ENCODE data around the gene FKBP1C. TPM values are rescaled to one million over a fixed set of nuclear protein-coding genes. Genes with fewer than 3 reads are reported as not detected.
"Not testable (repeated sequence)": the region's sequence is repeated elsewhere in the genome, so short reads cannot be mapped to it uniquely, and the experiment has no call there.

Gene FKBP1C
- total RNA-seq, 2 donors from 2014 or later, result 1.9 TPM; not detected in 1

DNA sequence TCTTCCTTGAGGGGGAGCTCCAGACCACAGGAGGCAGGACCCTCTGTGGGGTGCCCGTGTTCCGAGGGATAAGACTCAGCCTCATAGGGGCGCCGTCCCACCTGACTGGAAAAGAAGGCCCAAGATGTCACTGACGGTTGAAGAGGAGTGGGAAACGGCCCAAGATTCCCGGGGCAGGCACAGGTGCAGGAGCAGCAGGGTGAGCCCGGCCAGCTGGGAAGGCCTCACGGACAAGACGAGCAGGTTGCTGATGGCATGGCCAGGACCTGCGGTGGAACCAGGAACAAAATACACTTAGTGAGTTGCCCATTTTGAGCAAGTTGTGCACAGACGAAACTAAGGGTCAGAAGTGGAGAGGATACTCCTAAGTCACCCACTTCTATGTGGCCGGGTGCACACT, 18.8 kb downstream of the FKBP1C start:
- ATAC-seq; H3K9me3 Mint-ChIP-seq; H3K36me3 Mint-ChIP-seq; H3K27ac Mint-ChIP-seq; H3K4me3 Mint-ChIP-seq; DNase-seq (ENCODE audit: low spot score); H3K27me3 Mint-ChIP-seq; H3K4me1 Mint-ChIP-seq (ENCODE audit: low read depth in 2 of 2): not testable (repeated sequence)

DNA sequence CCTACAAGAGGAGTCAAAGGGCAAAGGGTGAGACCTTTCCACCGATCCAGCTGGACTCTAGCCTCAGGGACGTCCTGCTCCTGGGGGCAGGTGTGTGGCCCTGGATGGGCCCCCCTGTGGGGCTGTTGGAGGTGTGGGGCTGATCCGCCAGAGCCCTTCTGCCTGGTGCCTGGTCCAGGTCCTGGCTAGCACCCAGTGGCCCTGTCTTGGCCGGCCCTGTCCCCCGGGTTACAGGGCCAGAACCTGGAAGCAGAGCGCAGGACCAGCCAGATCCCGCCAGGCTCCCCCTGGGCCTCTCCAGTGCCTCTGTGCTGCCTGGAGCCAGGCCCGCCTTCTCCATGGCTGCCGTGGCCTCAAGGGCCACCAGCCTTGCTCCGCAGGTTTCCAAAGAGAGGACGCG, 19.2 kb downstream of the FKBP1C start:
- DNase-seq (ENCODE audit: low spot score); H3K27ac Mint-ChIP-seq; H3K4me3 Mint-ChIP-seq; ATAC-seq; H3K27me3 Mint-ChIP-seq; H3K36me3 Mint-ChIP-seq; H3K4me1 Mint-ChIP-seq (ENCODE audit: low read depth in 2 of 2); H3K9me3 Mint-ChIP-seq: not testable (repeated sequence)

DNA sequence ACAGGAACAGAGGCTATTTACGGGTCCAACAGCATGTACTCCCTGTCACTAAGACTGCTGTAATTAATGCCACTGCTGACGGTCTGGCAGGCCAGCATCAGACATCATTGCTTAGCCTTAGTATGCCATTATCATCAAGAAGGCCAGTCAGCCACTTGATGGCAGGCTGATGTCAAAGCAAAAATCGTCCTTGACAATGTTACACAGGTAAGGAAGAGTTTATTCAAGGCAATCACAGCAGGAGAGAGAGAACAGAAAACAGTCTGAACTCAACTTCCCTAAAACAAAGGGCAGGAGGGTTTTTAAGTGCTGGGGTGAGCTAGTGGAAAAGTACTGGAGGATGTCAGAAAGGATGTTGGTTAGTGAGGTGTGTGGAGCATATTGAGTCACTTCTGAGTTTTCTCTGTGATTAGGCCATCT, 25.1 kb downstream of the FKBP1C start:
- no peak for DNase-seq (ENCODE audit: low spot score)
- Mint-ChIP-seq H3K27ac (no peak overlapping the region), H3K36me3 (peaks cover 12% of the 10 kb centered on the region), H3K9me3 (peaks cover 21% of the 10 kb centered on the region), H3K27me3 (no peaks in the 10 kb centered on the region), H3K4me1 (ENCODE audit: low read depth in 2 of 2) (no peaks in the 10 kb centered on the region), H3K4me3 (no peak overlapping the region)
- ATAC-seq, result no peak

DNA sequence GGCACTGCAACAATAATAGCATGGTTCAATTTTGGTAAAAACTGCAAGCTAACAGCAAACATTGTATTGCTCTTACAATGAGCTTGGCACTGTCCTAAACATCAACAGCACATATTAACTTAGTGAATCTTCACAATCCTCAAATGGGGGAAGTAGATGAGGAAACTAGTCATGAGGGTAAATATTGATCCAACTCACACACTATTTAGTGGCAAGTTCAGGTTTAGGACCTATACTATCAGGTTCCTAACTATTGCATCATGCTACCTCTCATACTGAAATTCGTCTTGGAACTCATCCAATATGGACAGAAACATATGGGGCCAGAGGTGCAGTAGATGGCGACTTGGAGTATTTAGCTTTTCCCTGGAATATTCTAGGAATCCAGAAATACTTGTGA, 34.2 kb downstream of the FKBP1C start:
- Mint-ChIP-seq H3K9me3 (no peaks in the 10 kb centered on the region), H3K27me3 (no peaks in the 10 kb centered on the region), H3K4me1 (ENCODE audit: low read depth in 2 of 2) (no peaks in the 10 kb centered on the region), H3K4me3 (no peak overlapping the region), H3K27ac (no peak overlapping the region), H3K36me3 (no peaks in the 10 kb centered on the region)
- no peak for ATAC-seq
- no peak for DNase-seq (ENCODE audit: low spot score)

DNA sequence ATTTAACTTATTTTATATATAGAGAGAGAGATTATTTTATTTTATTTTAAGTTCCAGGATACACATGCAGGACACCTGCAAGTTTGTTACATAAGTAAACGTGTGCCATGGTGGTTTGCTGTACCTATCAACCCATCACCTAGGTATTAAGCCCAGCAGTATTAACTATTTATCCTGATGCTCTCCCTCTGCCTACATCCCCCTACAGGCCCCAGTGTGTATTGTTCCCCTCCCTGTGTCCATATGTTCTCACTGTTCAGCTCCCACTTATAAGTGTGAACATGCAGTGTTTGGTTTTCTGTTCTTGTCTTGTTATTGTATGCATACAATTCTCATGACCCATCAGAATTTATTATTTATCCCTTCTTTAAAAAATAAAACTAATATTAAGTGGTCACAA, 34.6 kb downstream of the FKBP1C start:
- no peak for DNase-seq (ENCODE audit: low spot score)
- no peak overlapping the region for H3K27ac Mint-ChIP-seq
- no peak for ATAC-seq
- no peaks in the 10 kb centered on the region for H3K4me1 Mint-ChIP-seq (ENCODE audit: low read depth in 2 of 2)
- H3K27me3 Mint-ChIP-seq, result no peaks in the 10 kb centered on the region
- H3K4me3 Mint-ChIP-seq, result no peak overlapping the region
- no peaks in the 10 kb centered on the region for H3K36me3 Mint-ChIP-seq
- H3K9me3 Mint-ChIP-seq, result no peaks in the 10 kb centered on the region

DNA sequence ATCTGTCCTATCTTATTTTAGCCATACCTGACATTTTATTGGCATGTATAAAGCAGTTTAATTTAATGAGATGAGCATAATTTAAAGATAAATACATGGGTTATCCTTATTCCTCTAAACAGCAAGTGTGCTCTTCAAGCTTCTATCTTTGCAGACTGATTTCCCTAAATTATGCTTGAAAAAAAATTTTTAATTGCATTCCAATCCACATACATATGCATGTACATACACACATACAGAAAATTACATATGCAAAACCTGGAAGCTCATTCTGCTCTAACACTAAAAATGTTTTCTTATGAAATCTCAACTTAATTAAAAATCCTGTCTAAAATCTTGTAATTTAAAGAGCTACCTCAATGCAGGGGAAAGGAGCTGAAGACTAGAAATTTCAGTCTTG, 35.3 kb downstream of the FKBP1C start:
- Mint-ChIP-seq H3K4me3 (no peak overlapping the region), H3K9me3 (no peaks in the 10 kb centered on the region)
- DNase-seq (ENCODE audit: low spot score), result no peak

DNA sequence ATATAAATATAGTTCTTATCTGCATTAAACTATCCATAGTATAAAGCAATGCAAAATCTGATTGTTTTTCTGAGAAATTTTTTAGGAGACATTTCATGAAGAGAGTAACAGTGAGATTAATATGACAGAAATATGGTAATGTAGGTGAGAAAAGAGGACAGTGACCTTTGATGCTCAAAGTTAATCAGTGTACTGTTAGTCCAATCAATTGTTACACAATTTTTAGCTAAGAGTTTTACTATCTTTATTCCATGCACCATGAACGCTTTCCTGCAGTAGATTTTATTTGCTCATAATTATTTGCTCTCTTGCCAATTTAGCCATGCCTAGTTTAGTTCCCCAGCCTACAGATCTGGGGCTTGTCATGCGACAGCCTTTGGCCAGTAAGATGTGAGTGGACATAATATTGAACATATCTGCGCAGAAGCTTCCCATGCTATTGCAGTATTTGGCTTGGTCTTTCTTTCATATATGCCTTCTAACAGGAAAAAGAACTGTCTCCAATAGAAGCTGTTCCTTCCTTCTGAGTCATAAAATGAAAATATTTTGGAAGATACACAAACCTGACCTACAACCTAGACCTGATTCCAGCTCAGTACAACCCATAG, 38.7 kb downstream of the FKBP1C start:
- H3K36me3 Mint-ChIP-seq, result no peaks in the 10 kb centered on the region
- H3K27me3 Mint-ChIP-seq, result no peaks in the 10 kb centered on the region
- no peaks in the 10 kb centered on the region for H3K4me1 Mint-ChIP-seq (ENCODE audit: low read depth in 2 of 2)
- ATAC-seq (no peak), DNase-seq (ENCODE audit: low spot score) (no peak)
- H3K4me3 Mint-ChIP-seq, result no peak overlapping the region
- no peaks in the 10 kb centered on the region for H3K9me3 Mint-ChIP-seq
- H3K27ac Mint-ChIP-seq, result no peak overlapping the region

More for the DNA sequence above, 35.3 kb downstream of the FKBP1C start:
- Mint-ChIP-seq H3K27ac (no peak overlapping the region), H3K4me1 (ENCODE audit: low read depth in 2 of 2) (no peaks in the 10 kb centered on the region), H3K27me3 (no peaks in the 10 kb centered on the region), H3K36me3 (no peaks in the 10 kb centered on the region)
- ATAC-seq, result no peak

DNA sequence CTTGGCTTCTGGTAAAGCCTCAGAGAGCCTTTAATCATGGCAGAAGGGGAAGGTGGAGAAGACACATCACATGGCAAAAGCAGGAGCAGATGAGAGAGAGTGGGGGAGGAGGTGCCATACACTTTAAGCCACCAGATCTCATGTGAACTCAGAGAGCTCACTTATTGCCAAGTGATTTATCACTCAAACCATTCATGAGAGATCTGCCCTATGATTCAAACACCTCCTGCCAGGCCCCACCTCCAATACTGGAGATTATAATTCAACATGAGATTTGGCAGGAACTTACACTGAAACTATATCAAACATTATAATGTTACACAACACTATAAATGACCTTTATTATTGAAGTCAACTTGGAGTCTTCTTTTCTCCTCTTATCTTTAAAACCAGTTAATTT, 47.9 kb downstream of the FKBP1C start:
- Mint-ChIP-seq H3K4me1 (ENCODE audit: low read depth in 2 of 2) (no peaks in the 10 kb centered on the region), H3K9me3 (peaks cover 4% of the 10 kb centered on the region)
- ATAC-seq, result no peak

DNA sequence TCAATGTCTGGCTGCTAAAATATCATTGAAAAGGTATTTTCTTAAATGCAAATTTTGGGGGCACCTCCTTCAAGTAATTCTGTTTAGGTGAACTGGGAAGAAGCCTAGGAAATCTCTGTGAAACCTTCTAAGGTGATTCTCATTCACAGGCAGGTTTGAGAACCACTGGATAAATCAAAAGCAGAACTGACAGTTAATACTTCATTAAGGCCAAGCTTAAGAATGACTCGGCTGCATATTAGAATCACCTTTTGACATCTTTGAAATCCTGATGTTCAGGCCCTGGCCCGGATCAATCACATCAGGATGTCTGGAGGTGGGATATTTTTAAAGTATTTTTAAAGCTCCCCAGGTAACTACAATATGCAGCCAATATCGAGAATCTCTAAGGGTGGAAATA, 50.6 kb downstream of the FKBP1C start:
- no peaks in the 10 kb centered on the region for H3K9me3 Mint-ChIP-seq
- ATAC-seq (no peak), DNase-seq (ENCODE audit: low spot score) (no peak)
- H3K27ac Mint-ChIP-seq, result no peak overlapping the region
- no peak overlapping the region for H3K4me3 Mint-ChIP-seq
- no peaks in the 10 kb centered on the region for H3K4me1 Mint-ChIP-seq (ENCODE audit: low read depth in 2 of 2)
- no peaks in the 10 kb centered on the region for H3K36me3 Mint-ChIP-seq
- H3K27me3 Mint-ChIP-seq, result no peaks in the 10 kb centered on the region

More for the DNA sequence above, 47.9 kb downstream of the FKBP1C start:
- DNase-seq (ENCODE audit: low spot score), result no peak
- Mint-ChIP-seq H3K27me3 (no peaks in the 10 kb centered on the region), H3K4me3 (no peak overlapping the region), H3K27ac (no peak overlapping the region), H3K36me3 (no peaks in the 10 kb centered on the region)

Other genes starting within 250 kb of the FKBP1C start
- not detected for gene LGSN, start 108.5 kb downstream of the FKBP1C start, total RNA-seq